ENCODE data around the gene SOHLH1.

SOHLH1 gene

DNA sequence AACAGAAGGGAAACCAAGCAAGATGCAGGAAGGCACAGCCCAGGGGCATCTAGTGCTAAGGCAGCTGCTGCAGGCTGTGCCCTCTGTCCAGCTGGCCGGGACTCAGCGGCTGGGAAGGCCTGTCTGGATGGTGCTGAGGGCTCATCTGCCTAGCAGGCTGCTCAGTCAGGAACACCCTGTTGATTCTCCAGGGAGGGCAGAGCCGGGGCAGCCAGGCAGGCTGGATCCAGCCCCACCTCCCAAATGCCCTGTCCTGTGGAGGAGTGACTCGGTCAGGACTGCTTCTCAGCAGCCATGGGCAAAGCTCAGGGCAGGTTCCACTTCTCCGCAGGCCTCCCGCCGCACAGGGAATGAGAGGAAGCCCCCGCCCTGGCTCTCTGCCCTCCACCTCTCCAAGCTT, 44.0 kb downstream of the SOHLH1 start:
- DNase-seq: no peak

DNA sequence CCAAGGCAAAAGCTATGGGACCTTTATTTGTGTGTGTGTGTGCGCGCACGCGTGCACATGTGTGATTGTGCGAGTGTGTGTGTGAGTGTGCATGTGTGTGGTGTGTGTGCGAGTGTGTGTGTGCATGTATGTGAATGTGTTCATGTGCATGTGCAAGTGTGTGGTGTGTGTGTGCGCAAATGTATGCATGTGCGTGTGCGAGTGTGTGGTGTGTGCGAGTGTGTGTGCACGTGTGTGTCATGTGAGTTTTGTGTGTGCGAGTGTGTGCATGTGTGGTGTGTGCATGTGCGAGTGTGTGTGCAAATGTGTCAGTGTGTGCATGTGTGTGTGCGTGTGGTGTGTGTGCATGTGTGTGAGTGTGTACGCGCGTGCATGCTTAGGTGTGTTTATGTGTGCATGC, 48.9 kb downstream of the SOHLH1 start:
- no peak for DNase-seq

DNA sequence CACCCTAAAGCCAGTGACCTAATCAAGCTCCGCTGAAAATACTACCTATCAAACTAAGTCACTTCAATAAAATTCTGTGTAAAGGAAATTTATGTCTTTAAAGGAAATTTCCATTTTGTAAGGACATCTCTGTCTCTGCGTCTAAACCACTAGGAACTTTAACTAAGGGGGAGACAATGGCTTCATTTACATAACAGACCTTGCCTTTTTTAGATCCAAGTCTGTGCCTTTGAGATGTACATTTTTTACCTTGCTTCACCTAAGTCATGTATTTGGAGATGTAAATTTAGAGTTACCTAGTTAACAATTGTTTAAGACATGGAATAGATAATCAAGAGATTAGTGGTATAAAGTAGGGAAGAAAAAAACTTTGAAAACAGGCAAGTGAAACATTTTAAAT, 49.8 kb downstream of the SOHLH1 start:
- DNase-seq: no peak

DNA sequence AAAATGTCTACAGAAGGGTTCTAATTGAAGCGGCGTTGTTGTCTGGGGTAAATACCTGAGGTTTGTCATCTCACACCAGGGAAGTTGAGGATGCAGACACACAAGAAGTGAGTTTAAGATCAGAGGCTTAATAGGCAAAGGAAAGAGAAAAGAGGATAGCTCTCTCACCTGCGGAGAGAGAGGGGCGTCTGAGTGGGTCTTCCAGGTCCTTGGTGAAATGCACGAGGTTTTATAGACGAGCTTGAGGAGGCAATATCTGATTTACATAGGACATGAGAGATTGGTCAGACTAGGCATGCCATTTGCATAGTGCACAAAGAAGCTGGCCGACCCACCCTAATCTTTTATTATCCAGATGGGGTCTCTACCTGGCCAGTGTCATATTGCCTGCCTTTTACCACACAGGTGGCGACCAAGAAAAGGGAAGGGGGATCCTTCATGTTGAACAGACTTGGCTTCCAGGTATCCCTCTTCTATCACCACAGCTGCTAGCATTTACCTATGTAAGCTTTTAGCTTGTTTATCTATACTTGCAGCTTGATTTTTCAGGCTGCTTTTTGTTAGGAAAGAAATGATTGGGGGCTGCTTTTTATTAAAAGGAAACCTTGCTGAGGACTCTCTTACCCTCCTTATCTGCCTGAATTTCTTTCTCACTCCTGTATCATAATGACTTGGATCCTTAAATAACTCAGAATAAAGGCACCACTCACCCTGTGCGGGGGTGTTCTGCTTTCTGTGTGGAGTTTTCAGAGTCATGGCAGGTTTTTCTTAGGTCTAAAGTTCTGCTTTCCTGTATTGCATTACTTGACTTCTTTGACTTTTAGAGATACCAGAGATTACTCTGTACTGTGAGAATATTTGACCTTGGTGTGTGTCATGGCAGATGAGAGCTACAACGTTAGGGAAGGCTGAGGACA, 50.5 kb downstream of the SOHLH1 start:
- DNase-seq: no peak

DNA sequence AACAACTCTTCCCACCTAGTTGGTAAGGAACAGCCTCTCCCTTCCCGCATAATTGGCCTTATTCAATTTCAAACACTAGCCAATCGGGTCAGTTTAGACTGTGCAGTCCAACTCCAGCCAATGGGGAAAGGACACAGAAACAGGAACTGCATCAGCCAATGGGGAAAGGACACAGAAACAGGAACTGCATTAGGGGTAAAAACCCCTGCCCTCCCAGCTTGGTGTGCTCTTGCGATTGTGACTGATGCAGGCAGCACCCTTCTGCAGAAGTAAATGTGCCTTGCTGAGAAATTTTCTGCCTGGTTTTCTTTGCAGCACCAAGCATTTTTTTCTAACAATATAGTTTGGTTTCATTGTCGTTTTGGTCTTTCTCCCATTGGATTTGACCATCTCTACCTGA, 51.4 kb downstream of the SOHLH1 start:
- no peak for DNase-seq

DNA sequence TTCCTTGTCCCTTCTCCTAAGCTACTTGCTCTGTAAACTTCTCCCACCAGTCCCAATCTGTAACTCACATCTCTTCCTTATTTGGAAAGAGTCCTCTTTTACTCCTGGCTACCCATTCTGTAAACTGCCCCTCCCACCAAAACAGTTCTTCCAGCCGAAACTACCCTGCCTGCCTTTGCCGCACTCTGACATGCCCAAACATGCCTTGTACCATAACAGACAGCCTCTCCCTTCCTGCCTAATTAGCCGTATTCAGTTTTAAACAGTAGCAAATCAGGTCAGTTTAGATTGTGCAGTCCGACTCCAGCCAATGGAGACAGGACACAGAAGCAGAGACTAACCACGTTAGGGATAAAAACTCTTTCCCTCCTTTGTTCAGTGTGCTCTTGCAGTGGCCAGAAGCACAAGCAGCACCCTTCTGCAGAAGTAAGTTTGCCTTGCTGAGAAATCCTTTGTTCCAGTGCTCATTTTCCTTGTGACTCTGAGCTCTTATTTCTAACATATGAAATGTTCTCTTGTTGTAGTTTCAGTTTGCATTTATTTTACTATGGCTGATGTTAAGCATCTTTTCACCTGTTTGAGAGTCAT, 54.6 kb downstream of the SOHLH1 start:
- no peak for DNase-seq
